Measurements from ENCODE around the gene ERICH3.
"Not testable (repeated sequence)": the region's sequence is repeated elsewhere in the genome, so short reads cannot be mapped to it uniquely, and the experiment has no call there.

The ERICH3 gene

DNA sequence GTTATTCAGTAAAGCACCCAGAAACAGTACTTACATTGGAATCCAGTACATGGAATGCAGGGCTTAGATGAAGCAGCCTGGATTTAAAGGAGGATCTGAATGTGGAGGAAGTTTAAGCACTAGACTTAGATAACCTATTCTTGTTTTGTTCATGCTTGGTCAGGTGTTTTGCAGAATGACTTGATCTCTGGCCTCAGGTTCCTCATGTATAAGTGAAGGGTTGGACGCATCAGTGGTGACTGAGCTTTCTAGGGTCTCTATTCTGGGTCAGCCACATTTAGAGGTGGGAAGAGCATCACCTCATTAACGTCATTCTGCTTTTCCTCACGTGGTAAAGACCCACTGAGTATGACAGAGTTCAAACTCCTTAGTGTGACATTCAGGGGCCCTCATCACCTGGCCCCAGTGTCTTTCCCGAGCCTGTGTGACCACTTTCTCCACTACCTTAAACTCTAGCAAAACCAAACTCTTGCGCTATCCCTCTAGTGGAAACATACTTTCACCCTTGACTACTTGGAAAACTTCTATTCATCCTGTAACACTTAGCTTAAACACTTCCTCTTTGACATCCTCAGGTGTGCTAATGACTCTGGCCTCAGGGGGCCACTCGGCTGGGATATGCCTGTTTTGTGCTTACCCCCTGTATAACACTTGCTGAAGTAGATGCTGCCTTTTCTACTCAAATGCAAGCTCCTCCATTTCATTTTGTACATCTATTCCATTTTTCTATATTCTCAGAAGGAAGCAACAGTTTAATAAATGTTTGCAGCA, 871 bp upstream of the ERICH3 start:
- DNase-seq = no peak

DNA sequence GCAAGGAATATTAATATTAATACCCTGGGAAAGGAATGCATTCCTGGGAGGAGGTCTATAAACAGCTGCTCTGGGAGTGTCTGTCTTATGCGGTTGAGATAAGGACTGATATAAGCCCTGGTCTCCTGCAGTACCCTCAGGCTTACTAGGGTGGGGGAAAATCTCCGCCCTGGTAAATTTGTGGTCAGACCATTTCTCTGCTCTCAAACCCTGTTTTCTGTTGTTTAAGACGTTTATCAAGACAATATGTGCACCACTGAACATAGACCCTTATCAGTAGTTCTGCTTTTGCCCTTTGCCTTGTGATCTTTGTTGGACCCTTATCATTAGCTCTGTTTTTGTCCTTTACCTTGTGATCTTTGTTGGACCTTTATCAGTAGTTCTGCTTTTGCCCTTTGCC, 2.7 kb downstream of the ERICH3 start:
- DNase-seq = not testable (repeated sequence)

DNA sequence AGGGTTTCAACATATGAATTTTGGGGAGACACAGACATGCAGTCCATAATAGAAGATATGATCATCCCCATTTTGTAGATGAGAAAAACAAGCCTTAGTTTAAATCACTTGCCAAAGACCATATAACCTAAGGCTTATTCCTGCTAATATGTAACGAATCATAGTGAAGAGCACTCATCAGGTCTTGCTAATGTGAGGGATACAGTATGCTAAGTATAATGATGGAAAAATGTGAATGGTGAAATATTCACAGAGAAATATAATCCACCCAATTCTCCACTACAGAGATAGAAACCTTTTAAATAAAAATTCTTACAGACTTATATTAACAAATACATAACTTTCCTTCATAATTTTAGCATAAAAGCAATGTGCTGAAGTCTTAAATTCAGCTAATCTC, 18.9 kb downstream of the ERICH3 start:
- DNase-seq = no peak

DNA sequence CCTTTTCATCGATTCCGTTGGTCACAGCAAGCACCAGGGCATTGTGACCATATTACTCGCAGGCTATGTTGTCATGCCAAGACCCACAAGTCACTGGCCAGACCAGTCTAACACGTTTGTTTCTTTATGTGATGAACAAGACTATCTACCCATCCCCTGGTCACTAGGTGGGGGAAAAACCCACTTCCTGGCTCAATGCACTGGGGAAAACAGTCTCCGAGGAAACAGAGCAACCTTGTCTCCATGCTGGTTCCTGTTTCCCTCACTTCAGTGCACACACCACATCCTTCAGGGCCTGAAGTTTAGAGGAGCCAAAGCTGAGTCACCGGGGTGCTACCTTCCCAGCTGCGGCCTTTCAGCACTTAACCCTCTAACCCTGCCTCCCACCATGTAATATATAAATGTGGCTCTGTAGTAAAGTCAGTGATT, 20.9 kb downstream of the ERICH3 start:
- no peak for DNase-seq

DNA sequence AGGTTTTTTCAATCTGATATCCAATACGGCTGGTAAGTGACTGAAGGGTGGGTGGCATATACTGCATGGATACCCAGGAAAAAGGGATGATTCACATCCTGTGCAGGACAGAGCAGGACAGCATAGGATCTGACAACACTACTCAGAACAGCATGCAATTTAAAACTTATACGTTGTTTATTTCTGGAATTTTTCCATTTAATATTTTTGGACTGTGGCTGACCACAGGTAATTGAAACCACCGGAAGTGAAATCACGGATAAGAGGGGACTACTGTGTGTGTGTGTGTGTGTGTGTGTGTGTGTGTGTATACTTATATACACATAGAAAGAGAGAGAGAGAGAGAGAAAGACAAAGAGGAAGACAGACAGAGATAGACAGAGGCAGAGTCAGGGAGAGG, 23.0 kb downstream of the ERICH3 start:
- no peak for DNase-seq

DNA sequence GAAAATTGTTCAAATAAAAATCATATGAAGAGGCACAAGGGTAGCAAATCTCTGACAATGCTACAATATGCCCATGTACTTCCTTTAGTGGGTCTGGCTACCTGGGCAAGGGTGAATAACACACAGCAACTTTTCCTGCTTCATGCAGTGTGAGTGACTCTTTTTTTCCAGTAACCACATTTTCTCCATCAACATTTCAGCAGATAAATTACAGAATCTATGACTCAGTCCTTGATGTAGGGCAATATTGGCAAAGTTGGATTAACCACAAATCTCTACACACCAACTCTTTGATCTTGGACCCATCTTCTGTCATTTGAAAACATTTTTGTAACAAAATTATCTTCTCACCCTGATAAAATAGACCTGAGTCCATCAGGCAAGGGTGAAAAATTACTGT, 31.7 kb downstream of the ERICH3 start:
- no peak for DNase-seq

DNA sequence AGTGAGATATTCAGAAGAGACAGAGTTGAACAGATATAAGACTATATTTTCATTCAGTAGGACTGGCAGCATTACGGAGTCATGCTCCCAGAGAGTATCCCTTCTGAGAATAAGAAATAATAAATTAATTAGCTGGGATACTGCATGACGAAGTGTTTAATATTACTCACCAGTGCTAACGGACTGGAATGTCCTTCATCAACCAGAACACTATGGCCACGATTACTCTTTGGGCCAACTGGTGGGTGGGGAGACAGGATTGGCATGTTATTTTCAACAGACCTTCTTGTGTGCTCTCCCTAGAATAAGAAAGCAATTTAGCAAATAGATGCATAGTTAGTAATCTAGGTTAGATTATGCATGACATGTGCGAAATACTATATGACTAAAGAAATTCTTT, 32.4 kb downstream of the ERICH3 start:
- no peak for DNase-seq

DNA sequence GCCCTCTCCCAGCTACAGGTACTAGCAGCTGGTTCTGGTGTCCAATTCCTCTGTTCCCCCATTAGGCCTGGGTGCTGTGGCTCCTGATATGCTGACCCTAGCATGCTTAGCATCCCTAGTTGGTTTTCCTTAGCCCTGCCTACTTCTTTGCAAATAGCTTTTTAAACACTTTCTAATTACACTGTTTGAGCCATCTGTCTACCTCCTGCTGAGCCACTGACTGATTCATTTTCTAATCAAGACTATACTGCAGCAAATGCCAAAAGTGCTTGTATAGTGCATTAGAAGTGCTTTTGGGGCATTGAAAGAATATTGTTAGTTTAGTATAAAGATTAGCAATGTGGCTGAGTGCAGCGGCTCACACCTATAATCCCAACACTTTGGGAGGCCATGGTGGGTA, 36.3 kb downstream of the ERICH3 start:
- peak; percentile 77 for DNase-seq

DNA sequence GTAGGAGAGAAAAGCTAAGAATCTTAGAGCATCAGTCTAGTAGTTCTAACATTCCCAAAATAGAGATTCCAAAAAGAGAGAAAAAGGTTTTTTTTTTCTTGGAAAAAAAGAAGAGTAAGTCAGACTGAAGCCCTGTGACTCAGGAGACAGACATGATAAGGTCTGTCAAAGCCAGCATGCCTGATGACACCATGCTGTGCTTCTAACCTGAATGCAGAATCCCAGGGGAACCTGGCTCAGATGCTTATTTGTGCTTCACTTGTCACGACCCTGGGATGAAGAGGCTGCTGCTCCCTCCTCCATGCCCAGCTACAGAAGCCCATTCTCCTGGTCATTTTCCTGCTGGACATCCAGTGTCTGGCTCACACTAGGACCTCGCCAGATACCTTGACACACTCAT, 44.3 kb downstream of the ERICH3 start:
- DNase-seq = no peak

DNA sequence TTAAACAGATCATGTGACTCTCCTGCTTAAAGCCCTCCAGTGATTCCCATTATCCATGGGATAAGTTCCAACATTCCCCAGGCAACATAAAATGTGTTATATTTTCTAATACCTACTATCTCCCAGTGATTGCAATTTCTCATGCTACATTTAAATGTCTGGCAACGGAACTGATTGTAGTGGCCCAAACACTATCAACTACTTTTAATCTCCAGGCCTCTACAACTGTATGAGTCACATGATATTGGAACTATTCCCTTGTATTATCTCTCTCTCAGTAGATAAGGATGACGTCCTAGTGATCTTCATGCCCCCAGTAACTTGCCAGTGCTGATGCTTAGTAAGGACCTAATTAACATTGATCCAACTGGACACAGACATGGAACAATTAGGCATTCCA, 49.9 kb downstream of the ERICH3 start:
- DNase-seq = no peak

DNA sequence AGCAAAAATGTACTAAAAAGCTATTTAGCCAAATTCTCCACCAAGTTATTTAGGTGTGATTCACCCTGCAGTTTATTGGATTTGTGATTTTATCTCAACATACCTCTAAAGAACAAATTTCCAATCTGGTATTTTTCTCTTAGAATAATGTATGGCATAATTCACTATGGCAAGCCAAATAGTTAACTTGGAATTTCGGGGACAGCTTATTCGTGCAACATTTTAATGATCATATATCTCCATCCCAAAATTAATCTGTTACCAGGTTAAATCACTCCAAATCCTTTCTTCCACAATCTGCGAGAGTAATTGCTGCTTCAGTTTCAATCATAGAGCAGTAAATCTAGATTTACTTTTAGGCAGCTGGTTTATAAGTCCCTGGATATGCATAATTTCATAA, 53.4 kb downstream of the ERICH3 start:
- no peak for DNase-seq

DNA sequence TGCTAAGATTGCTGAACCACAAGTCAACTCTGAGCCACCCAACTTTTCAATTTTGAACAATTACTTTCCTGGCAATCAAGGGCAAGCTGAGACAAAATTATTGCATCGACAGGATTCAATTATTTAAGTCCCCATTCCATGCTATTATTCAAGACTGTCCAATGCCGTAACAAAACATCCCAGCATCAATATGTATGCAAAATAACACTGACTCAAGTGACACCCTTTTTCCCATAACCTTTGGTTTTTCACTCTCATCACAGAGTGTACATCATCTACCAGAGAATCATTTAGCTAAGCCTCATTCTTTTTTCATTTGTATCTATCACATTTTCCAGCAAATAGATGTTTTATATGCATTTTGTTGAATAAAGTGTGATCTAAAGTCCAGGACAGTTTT, 54.6 kb downstream of the ERICH3 start:
- no peak for DNase-seq

DNA sequence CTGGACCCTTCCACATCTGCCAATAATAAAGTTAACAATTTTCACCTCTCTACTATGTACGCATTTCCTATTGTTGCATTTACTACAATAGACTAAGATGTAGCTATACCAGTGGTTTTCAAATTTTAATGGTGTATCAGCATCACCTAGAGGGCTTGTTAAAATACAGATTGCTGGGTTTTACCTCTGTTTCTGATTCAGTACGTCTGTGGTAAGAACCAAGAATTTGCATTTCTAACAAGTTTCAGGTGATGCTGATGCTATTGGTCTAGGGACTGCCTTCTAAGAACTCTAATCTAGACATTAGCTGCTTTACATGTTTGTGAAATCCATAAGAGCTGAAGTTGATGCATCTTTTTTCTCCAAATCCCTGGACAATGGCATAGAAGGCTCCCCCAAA, 59.7 kb downstream of the ERICH3 start:
- DNase-seq = no peak

DNA sequence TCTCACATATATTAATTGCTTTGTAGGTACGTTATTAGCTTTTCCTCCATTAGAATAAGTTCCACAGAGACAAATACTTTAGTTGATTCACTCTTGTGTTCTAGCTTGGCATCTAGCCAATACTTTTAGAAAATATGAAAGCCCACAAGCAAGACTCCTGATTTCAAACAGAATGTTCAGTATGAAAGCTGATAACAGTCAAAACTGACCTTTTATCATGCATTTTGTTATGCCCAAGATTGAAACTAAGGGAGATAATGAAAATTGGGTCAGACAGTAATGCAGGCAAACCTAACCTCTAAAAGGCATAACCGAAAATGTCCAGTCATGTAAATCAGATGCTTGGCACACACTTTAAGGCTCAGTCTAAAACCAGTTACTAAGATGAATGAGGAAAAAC, 61.7 kb downstream of the ERICH3 start:
- no peak for DNase-seq

DNA sequence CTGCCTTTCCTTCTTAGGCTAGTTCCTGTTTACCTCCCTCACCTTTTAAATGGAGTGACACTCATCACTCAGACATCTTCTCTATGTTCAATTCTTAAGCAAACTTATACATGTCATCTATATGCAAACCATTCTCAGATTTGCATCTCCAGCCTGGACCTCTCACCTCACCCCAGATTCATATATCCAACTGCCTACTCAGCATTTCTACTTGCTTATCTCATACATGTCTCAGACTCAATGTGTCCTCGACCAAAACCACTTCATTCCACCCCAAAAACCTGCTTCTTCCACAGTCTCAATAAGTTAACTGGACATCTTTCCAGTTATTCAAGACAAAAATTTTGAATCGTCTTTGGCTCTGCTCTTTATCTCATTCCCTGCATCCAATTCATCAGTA, 62.6 kb downstream of the ERICH3 start:
- DNase-seq = no peak

DNA sequence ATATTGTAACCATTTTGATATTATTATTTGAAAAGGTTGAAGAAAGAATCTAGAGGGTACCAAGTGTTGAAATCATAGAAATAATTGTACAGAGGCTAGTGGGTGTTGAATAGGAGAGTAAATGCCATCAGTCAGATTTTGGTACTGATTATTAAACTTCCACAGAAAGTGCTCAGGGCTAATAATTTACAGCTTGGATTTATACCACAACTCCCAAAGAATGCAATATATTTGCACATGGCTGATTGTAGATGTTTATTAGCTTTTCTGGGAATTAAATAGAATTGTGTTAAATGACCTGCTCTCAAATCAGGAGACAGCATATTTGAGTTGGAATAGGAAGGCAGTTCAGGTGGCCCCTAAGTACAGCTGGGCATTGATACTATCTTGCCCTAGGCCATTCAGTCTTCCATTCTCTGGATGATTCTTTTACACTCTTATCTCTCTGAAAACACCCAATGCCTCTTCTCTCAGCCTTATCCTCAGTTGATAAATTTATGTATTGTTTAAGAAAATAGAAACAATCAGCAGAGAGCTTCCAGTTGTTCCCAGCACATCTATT, 63.7 kb downstream of the ERICH3 start:
- DNase-seq = no peak

DNA sequence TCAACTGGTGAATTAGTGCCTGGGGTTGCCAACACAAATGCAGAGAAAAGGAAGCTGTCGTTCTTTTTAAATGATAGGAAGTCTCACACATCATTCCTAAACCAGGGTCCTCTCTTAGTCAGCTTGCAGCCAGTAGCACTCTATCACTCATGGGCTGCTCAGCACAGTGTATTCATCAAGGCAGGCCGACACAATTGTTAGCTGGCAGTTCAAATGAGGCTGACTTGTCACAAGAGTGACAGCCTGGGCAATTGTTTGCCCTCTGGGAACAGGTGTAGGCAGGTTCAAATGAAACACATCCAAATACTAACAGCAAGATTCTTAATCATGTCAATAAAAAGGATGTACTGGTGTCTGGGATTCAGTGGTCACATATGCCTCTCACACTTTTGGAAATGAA, 76.9 kb downstream of the ERICH3 start:
- no peak for DNase-seq

DNA sequence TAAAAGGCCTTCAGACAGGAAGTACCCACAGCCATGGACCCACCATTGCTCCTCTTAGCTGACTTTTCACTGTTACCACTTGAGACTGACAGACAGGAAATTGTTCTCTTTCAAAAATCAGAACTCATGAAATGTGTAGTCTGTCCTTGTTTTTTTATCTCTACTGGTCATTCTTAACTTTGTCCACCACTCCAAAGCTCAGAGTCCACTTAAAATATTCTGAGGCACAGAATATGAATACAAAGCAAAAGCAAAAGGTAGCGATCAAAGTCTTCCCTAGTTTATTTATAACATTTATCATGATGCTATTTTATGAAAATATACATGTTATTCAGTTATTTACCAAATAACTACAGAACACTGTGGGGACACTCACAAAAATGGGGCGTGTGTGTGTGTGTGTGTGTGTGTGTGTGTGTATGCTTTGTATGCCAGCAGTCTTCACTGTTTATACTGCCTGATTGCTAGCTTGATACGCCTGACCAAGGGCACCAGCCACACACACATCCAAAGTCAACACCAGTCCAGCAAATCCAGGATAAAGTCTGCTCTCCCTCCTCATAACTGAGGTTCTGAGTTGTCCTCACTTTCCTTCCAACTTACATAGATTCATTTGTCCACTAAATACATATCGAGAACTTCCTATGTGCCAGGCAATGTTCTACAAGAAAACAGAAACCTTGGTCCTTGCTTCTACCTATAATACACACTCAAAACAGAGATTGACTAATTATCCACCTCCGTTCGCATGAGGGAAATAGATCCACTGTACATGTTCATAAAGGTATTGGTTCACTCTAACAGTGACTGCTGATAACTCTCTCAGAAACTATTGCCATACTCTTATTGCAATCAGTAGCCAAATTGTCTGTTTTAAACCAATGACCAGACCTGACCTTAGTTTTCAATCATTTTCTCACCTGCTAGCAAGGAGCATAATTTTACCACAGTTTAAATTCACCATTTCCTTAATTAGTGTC, 79.4 kb downstream of the ERICH3 start:
- DNase-seq = no peak

DNA sequence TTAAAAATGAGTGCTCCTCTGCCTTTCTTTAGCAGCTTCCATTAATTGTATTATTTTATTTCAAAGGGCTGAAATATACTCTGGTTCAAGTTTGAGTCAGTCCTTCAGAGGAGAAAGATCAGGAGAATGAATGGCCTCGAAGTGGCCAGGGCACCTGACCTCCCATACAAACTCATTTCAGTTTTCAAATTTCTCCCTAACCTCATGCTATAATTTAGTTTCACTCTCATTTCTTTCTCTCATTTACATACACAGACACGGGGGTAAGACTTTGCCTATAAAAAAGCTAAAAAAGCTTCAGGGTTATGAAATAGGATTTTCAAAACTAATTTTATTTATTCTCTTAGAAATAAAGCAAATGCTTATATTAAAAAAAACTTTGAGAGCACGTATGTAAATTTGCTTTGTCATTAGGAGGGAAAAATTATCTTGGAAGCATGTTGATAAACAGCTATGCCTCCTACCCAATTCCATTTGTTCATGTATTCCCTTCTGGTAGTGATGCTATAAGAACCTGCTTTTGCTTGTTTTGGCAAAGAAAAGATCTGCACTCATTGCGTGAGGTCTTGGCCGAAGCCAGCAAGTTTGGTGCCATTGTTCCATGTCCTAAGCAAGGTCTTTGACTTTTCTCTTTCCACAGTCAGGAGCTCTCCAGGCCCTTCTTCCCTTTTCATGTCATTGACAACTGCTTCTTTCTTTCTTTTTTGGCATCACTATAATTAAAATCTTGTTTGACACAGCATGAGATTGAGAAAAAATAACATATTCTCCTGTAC, 80.8 kb downstream of the ERICH3 start:
- DNase-seq = no peak

DNA sequence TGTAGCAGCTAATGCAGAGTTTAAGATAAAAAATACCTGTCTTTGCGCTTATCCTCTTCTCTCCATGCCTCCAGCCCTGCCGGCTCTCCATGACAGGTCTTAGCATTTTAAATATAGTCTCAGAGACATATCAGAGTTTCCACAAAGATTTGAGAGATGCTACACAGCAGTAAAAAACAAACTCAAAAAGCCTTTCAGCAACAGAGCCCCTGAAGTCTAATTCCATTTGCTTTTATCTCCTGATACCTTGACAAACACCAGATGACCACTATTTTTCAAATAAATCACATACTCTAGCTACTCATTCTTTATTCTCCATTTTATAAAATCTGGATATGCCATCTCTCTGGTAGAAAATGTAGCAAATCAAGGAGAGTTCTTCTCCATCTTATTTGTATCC, 81.6 kb downstream of the ERICH3 start:
- no peak for DNase-seq

DNA sequence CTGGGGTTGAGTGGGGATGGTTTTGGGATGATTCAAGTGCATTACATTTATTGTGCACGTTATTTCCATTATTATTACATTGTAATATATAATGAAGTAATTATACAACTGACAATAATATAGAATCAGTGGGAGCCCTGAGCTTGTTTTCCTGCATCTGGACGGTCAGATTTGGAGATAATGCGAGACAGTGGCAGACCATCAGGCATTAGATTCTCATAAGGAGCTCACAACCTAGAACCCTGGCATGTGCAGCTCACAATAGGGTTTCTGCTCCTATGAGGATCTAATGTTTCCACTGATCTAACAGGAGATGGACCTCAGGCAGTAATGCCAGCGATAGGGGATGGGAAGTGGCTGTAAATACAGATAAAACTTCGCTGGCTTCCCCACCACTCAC, 83.3 kb downstream of the ERICH3 start:
- DNase-seq = no peak

DNA sequence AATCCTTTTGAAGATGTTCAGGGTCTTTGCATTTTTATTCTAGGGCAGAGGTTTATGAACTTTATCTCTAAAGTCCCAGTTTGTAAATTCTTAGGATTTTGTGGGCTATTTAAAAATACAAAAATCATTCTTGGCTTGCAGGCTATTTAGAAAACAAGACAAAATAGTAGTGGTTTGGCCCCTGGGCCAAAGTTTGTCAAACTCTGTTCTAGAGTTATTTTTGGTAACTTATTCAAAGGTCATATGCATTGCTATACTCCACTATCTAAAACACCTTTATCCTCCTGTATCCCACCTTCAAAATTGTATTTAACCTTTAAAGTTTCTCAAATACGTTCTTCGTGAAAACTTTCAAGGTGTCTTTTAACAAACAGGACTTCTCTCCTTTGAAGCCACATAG, 85.7 kb downstream of the ERICH3 start:
- DNase-seq = no peak

DNA sequence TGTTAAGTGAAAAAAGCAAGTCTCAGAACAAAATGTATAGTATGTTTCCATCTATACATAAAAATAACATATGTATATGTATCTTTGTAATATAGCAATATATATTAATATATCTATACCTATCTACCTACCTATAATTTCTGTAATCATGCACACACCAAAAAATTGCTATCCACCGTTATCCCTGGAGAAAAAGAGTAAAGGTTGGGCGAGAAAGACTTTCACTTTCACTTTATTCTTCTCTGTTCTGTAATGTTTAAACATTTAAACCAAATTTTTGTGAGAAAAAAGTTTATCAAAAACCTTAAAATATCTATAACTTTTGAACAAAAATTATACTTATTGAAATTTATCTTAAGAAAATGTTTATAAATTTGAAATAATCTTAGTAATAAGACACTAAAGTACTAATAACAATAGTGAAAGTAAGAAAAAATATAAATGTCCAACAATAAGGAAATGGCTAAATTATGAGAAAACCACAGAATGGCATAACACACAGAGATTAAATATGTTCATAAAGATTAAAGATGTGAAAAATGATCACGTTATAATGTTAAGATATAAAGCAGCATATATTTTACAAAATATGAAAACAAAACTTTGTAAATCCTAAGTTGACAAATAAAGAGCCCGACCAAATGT, 87.2 kb downstream of the ERICH3 start:
- DNase-seq = no peak

All from NCI-H1694 treated with DMSO at 0.1 percent for 48 hours (cell line).